Panc1 (cell line): ENCODE results near the gene ALPK3. TPM values are rescaled to one million over a fixed set of nuclear protein-coding genes. Genes with fewer than 3 reads are reported as not detected.

Experiments used
- ATAC-seq: fragments of 200-7000 bp; cut with Tn5 transposase; 2 replicates; pipeline ENCODE4 v1.9.1; 2020; ENCODE audit warnings: mild to moderate bottlenecking, moderate library complexity
- BruUV-seq: library from RNA; stranded (reverse); fragments of 400-500 nt; replicated peaks from 2 replicates; lab custom pipeline; 2021; lab: Mats Ljungman, UMichigan
- CTCF ChIA-PET: fragments of 300-600 bp; sonication (Branson Sonifier 250); formaldehyde crosslinking; loops from one replicate; lab custom pipeline; 2022; ENCODE audit warnings: antibody characterized with exemption; lab: Charles Lee
- POLR2A ChIA-PET: fragments of 300-600 bp; sonication (Branson Sonifier 250); formaldehyde crosslinking; loops from one replicate; lab custom pipeline; 2022; ENCODE audit warnings: antibody characterized with exemption; lab: Charles Lee
- DNase-seq: peaks from one replicate; pipeline ENCODE4 v3.0.0-alpha.2; 2010; ENCODE audit warnings: low read depth, low spot score
- H3K27ac ChIP-seq: 2 replicates; pipeline ENCODE4 v1.5.1; 2011; ENCODE audit warnings: mild to moderate bottlenecking, low read length, inconsistent platforms
- H3K27me3 ChIP-seq: fragments of 200-500 bp; sonication (Bioruptor generic); 2 replicates; pipeline ENCODE4 v1.6.0; 2014; ENCODE audit warnings: low read length, inconsistent platforms; ENCODE audit not compliant: control insufficient read depth, insufficient read depth
- H3K36me3 ChIP-seq: fragments of 200-500 bp; sonication (Bioruptor generic); 2 replicates; pipeline ENCODE4 v1.5.1; 2014; ENCODE audit warnings: inconsistent platforms, mild to moderate bottlenecking, low read length, moderate library complexity; ENCODE audit not compliant: control insufficient read depth, insufficient read depth
- H3K4me1 ChIP-seq: 2 replicates; pipeline ENCODE4 v1.5.1; 2011; ENCODE audit warnings: inconsistent platforms, mild to moderate bottlenecking, low read length, moderate library complexity; ENCODE audit not compliant: control insufficient read depth, insufficient read depth
- H3K4me3 ChIP-seq, 2 experiments: 2 replicates each; pipeline ENCODE4 v1.5.1; 2011 to 2012; ENCODE audit warnings: low read depth in 2 of 2, low read length in 2 of 2, mild to moderate bottlenecking in 2 of 2, inconsistent platforms in 1 of 2, moderate library complexity in 1 of 2
- H3K9me3 ChIP-seq: fragments of 200-500 bp; sonication (Bioruptor generic); 2 replicates; pipeline ENCODE4 v1.5.1; 2014; ENCODE audit warnings: low read depth, mild to moderate bottlenecking, inconsistent platforms, low read length, moderate library complexity; ENCODE audit not compliant: control insufficient read depth, insufficient read depth
- CTCF ChIP-seq: fragments of 450-650 bp; IDR thresholded peaks from 2 replicates; pipeline ENCODE4 v1.5.1; 2017; ENCODE audit warnings: mild to moderate bottlenecking
- POLR2AphosphoS5 ChIP-seq: IDR thresholded peaks from 2 replicates; pipeline ENCODE4 v1.6.1; 2012; ENCODE audit warnings: mild to moderate bottlenecking, low read depth, low read length, moderate library complexity
- REST ChIP-seq, 2 experiments: IDR thresholded peaks; 2 replicates each; pipeline ENCODE4 v1.6.1; 2011 to 2012; ENCODE audit warnings: low read depth in 2 of 2, control low read depth in 1 of 2, low read length in 1 of 2, mild to moderate bottlenecking in 1 of 2, moderate library complexity in 1 of 2; ENCODE audit not compliant: insufficient read depth in 1 of 2
- SIN3A ChIP-seq: IDR thresholded peaks from 2 replicates; pipeline ENCODE4 v1.6.1; 2012; ENCODE audit warnings: low read depth, mild to moderate bottlenecking, low read length, moderate library complexity, borderline replicate concordance; ENCODE audit not compliant: insufficient read depth
- TCF7L2 ChIP-seq: IDR thresholded peaks from 2 replicates; pipeline ENCODE4 v1.6.1; 2011; ENCODE audit warnings: mild to moderate bottlenecking, low read depth, low read length, inconsistent platforms
- in situ Hi-C: cut with HindIII; loops from 2 replicates; pipeline ENCODE4 v1.10.0; 2016; ENCODE audit warnings: low sequenced_read_pairs, low pct_unique_long_range_greater_than_20kb
- intact Hi-C: fragments of 100-400 bp; cut with micrococcal nuclease; formaldehyde crosslinking; loops from one replicate; pipeline ENCODE4 v1.10.0; 2022; ENCODE audit not compliant: unreplicated experiment
- total RNA-seq: library from RNA; stranded (reverse); gene quantifications from one replicate; pipeline ENCODE4 v1.2.1, GENCODE V29; 2021; ENCODE audit not compliant: unreplicated experiment

The ALPK3 gene
- total RNA-seq, 1 experiment from 2014 or later, result 1.0 TPM

GRCh38 chr15:84823282-84823878, 6.2 kb downstream of the ALPK3 start:
- CTCF ChIA-PET, result no interaction called here
- Histone ChIP-seq H3K9me3 (no peaks in the 10 kb centered on the region), H3K4me3 (no peak overlapping the region), H3K4me1 (no peaks in the 10 kb centered on the region), H3K27me3 (no peaks in the 10 kb centered on the region), H3K27ac (no peak overlapping the region), H3K36me3 (no peaks in the 10 kb centered on the region)
- in situ Hi-C loops (no loop called here), intact Hi-C loops (no loop called here)
- no TSS peak for BruUV-seq
- DNase-seq (no peak), ATAC-seq (no peak)
- POLR2A ChIA-PET, result no interaction called here
- TF ChIP-seq CTCF (no peak), POLR2AphosphoS5 (no peak), TCF7L2 (no peak), REST (IDR thresholded peaks at IDR 0.05; ENCODE audit: insufficient read depth in 1 of 2, low read depth in 2 of 2, low read length in 1 of 2) (no peak), SIN3A (no peak)

- no TSS peak for BruUV-seq
- H3K36me3 ChIP-seq, result no peaks in the 10 kb centered on the region
- intact Hi-C loops (no loop called here), in situ Hi-C loops (no loop called here)
- TF ChIP-seq POLR2AphosphoS5 (no peak), TCF7L2 (no peak), REST (IDR thresholded peaks at IDR 0.05; ENCODE audit: insufficient read depth in 1 of 2, low read depth in 2 of 2, low read length in 1 of 2) (no peak), CTCF (no peak), SIN3A (no peak)
- ChIA-PET CTCF (no interaction called here), POLR2A (no interaction called here)
- no peaks in the 10 kb centered on the region for H3K9me3 ChIP-seq
- H3K4me3 ChIP-seq, result no peak overlapping the region
- no peaks in the 10 kb centered on the region for H3K4me1 ChIP-seq
- H3K27me3 ChIP-seq, result no peaks in the 10 kb centered on the region
- H3K27ac ChIP-seq, result no peak overlapping the region
- ATAC-seq, result no peak
- DNase-seq, result no peak
Observed at GRCh38 chr15:84824260-84825007, 7.3 kb downstream of the ALPK3 start.
